HG03196 (cell line): ENCODE data around the gene UNC13C.

Experiments
- ATAC-seq: cut with Tn5 transposase; IDR thresholded peaks from one replicate; pipeline ENCODE4 v1.9.1; 2021; ENCODE audit not compliant: unreplicated experiment

The UNC13C gene

DNA sequence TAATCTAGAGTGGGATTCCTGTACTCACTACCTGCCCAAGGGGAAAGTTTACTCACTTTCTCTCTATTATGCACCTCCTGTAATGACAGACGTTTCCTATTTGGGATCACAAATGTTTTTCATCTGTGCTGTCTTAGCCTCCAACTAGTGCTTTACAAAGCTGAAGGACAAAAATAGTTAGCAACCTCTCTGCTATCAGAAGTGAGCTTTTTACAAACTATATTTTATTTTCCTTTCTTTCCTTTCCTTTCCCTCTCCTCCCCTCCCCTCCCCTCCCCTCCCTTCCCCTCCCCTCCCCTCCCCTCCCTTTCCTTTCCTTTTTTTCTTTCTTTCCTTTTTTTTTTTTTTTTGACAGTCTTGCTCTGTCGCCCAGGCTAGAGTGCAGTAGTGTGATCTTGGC is 130.8 kb downstream of the UNC13C start:
- ATAC-seq: no peak

DNA sequence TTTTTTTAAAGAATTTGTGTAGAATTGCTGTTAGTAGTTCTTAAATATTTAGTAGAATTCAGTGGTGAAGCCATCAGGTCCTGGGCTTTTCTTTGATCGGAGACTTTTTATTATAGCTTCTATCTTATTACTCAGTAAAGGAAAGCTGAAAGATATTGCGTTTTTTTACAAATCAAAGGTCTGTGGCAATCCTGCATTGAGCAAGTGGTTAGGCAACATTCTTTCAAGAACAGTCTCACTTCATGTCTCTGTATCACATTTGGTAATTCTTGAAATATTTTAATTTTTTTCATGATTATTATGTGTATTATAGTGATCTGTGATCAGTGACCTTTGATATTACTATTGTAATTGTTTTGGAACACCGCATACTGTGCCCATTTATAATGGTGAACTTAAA is 140.8 kb downstream of the UNC13C start:
- no peak for ATAC-seq

GRCh38 chr15:54120949-54121463 is 142.8 kb downstream of the UNC13C start:
- no peak for ATAC-seq

DNA sequence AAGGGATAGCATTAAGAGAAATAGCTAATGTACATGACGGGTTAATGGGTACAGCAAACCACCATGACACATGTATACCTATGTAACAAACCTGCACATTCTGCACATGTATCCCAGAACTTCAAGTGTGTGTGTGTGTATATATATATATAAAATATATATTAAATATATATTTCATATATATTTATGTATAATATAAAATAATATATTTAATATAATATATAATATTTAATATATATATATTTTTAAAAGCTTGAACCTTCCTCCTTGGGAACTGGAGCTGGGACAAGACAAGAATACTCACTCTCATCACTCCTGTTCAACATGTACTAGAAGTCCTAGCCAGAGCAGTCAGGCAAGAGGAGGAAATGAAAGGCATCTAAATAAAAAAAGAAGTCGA is 149.3 kb downstream of the UNC13C start:
- ATAC-seq: no peak

GRCh38 chr15:54131410-54131809 is 153.2 kb downstream of the UNC13C start:
- ATAC-seq: no peak

GRCh38 chr15:54149115-54149531 is 170.9 kb downstream of the UNC13C start:
- ATAC-seq: no peak

- no peak for ATAC-seq
Observed at GRCh38 chr15:54150255-54150654, 172.0 kb downstream of the UNC13C start.

- ATAC-seq: no peak
Observed at GRCh38 chr15:54159012-54159411, 180.8 kb downstream of the UNC13C start.

DNA sequence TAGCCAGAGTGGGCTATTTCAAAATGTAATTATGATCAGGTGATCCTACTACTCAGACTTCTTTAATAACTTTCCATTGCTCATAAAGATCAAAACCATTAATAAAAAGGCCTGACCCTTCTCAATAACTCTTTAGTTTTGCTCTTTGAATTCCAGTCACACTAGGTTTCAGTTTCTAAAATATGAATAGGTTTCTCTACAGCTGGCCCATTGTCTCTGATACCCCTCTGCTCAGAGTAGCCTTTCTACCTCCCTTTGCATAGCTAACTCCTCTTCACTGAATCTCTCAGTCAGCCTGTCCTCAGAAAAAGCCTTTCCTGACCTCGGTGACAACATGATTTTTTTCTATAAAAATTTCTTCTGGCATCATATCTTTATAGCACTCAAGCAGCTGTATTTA is 209.1 kb downstream of the UNC13C start:
- ATAC-seq: no peak

- ATAC-seq: no peak
Observed at GRCh38 chr15:54197995-54198394, 219.8 kb downstream of the UNC13C start.

- no peak for ATAC-seq
Observed at GRCh38 chr15:54206586-54207321, 228.5 kb downstream of the UNC13C start.

DNA sequence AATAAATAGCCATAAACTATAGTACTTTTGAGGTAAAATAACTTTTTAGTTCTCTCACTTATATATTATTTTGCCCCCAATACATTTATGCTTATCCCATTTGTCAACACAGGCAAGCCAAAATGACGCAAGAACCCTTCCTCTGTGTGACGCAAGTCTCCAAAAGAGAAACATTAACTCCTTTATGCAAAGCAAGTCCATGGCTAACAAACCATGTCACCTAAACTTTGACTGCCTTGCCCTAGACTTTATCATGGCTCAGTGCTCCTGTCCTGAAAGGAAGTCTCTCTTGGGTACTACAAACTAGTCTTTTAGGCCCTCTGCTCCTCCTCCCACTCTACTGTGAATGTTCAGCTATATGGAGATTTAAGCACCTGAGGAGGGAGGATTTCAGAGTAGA is 230.5 kb downstream of the UNC13C start:
- no peak for ATAC-seq

GRCh38 chr15:54212635-54213034 is 234.4 kb downstream of the UNC13C start:
- no peak for ATAC-seq

DNA sequence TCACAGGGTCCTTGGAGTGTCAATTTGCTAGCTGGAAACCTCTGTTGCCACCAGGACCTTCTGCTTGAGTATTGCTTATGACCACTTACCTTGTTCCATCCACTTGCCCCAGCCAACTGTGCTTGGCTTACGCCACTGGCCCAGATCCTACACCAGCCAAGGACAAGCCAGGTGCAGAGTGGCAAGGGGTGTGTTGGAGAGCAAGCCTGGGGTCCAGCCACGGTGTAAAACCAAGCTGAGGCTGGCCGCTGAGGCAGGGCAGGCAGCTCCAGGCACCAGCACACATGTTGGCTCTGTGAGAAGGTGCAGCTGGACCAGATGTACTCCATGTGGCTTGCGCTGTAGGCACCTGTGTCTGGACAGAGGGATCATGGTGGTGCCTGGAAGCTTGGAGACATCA is 248.2 kb downstream of the UNC13C start:
- ATAC-seq: no peak

DNA sequence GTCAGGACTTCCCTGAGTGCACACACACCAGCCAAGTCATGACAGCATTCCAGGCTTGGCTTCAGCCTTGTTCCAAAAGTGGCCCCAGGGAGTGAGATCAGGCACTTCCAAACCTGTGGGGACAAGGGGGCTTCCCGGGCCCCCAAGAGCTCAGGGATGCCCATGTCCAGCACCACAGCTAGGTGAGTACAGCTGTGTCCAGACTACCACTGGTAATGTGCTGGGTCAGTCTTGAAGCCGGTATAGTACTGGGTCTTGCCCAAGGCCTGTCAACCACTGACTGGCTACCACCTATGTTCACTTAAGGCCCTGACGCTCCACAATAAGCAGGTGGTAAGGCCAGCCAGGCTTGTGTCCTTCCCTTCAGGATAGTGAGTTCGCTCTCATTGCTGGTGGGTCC is 249.3 kb downstream of the UNC13C start:
- ATAC-seq: no peak

DNA sequence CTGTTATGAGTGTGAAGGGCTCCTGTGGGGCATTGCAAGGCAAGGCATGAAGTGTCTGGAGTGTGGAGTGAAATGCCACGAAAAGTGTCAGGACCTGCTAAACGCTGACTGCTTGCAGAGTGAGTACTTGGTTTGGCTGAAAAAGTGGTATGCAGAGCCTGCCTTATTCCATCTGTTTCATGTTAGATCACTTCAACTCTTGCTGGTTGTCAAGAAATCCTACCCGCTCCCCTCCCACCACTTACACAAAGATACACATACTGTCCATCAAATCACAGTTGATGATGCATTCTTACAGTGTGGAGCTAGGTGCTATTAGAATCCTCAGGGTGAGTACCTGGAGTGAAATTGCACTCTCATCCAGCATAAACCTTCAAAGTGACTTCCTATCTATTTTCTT is 272.1 kb downstream of the UNC13C start:
- ATAC-seq: no peak

- no peak for ATAC-seq
Observed at GRCh38 chr15:54256190-54256589, 277.9 kb downstream of the UNC13C start.

DNA sequence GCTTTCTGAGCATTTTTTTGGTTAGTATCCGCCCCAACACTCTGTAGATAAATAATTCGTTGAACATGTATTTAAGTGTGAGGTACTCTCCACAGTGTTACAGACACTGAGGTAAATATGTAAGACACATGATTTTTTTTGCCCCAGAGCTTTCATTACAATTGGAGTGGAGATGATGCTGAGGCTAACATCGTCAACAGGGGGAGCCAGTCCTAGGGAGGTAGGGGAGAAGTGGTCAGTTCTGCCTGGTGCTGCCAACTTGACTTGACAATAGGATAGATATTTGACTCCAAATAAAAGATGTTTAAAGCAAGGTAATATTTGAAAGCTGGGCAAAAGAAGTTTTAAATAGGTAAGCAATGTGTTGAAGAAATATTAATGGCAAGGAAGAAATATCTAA is 295.7 kb downstream of the UNC13C start:
- ATAC-seq: no peak

DNA sequence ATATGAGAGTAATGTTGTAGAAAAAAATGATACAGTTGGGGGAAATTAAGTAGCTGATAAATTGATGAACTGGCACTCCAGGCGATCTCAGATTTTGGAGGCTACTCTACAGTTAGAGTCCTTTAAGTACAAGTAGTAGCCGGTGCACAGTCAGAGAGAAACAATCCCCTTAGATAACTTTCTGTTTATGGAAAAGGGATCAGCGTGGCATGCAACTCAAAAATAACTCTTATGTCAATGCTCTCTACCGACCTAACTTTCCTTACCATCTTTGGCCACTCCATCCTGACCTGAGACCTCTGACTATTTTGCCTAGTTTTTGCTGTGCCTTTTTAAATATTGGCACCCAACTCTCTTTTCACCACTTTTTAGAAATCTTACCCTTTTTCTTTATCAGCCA is 299.6 kb downstream of the UNC13C start:
- ATAC-seq: no peak

- no peak for ATAC-seq
Observed at GRCh38 chr15:54280726-54281125, 302.5 kb downstream of the UNC13C start.

- ATAC-seq: no peak
Observed at GRCh38 chr15:54282228-54282836, 304.1 kb downstream of the UNC13C start.

GRCh38 chr15:54288049-54288448 is 309.8 kb downstream of the UNC13C start:
- no peak for ATAC-seq
